ENCODE results near the gene SIRPG. TPM values are rescaled to one million over a fixed set of nuclear protein-coding genes. Genes with fewer than 3 reads are reported as not detected.
"Not testable (repeated sequence)": the region's sequence is repeated elsewhere in the genome, so short reads cannot be mapped to it uniquely, and the experiment has no call there.

Gene SIRPG
- total RNA-seq, 2 experiments from 2014 or later, result 82.6 to 90.1 TPM

DNA sequence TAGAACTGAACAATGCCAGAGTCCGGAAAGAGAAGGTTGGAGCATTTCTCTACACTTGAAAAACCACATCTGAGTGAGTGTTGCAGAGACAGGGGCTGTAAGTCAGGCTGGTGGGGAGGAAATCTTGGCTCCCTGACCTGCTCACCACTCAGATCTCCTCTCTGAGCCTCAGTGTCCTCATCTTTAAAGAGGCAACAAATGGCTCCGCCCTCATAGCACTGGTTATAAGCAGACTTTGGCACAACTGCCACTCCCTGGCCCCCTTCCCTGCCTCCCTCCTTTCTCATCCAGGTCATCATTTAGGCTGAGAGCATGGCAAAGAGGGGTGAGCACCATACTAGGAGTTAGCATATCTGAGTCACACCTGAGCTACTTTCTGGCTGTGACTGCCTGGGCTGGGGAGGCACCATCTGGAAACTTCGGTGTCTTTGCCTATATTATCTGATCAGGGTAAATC is 10.6 kb downstream of the SIRPG start:
- Mint-ChIP-seq H3K36me3 (ENCODE audit: low read depth) (peaks cover 71% of the 10 kb centered on the region), H3K27me3 (no peaks in the 10 kb centered on the region), H3K27ac (peak overlapping the region; percentile 65), H3K4me3 (no peak overlapping the region), H3K9me3 (peaks cover 17% of the 10 kb centered on the region), H3K4me1 (peaks cover 55% of the 10 kb centered on the region)
- ChIA-PET POLR2A (no interaction called here), CTCF (interaction anchor here (1.0 kb wide), 1 partner anchor 23 kb away, joined by 3 read pairs; no protein-coding TSS in a partner anchor)
- no peak for DNase-seq

DNA sequence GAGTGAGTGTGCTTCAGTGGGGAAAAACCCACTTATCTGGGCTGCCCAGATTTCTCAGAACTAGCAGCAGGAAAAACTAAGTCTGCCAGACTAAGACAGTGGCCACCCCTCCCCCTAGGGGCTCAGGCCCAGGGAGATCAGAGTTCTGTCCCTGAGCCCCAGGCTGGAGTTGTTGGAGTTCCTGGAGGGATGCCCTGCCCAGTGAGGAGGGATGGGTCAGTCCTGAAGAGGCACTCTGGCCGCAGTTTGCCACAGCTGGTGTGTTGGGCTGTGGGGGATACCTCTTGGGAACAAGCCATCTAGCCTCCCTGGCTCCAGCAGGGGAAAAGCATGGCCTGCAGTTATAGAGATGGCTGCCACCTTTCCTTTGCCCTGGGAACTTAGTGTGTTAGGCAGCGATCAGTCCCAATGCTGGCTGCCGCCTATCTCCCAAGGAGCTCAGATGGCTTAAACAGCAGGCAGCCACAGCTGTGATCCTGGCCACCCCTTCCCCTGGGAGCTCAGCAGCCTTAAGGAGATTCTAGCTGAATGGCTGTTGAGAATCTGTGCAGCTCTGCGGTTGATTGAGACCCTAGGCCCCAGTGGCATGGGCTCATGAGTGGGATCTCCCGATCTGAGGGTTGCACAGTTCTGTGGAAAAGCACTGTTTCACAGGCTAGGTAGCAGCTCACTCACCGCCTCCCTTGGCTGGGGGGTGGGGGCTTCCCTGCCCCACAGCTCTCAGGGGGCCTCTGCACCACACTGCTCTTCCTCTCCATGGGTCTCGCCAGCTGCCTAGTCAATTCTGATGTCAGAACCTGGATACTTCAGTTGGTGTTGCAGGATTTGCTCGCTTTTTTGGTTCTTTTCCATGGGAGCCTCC is 13.2 kb downstream of the SIRPG start:
- ChIA-PET CTCF (interaction anchor here (0.9 to 1.5 kb wide), 4 partner anchors 9 to 178 kb away, joined by 3 to 4 read pairs (median 4); partner anchors contain the start of gene NSFL1C), POLR2A (no interaction called here)
- Mint-ChIP-seq H3K4me3 (no peak overlapping the region), H3K27ac (no peak overlapping the region), H3K27me3 (no peaks in the 10 kb centered on the region), H3K36me3 (ENCODE audit: low read depth) (peaks cover 55% of the 10 kb centered on the region), H3K4me1 (peaks cover 42% of the 10 kb centered on the region), H3K9me3 (peaks cover 16% of the 10 kb centered on the region)
- DNase-seq, result no peak

- H3K4me3 Mint-ChIP-seq, POLR2A ChIA-PET, DNase-seq, H3K27me3 Mint-ChIP-seq: not testable (repeated sequence)
- peaks cover 18% of the 10 kb centered on the region for H3K9me3 Mint-ChIP-seq
- CTCF ChIA-PET, result interaction anchor here (0.7 kb wide), 1 partner anchor 16 kb away, joined by 3 read pairs; no protein-coding TSS in a partner anchor
- H3K36me3 Mint-ChIP-seq (ENCODE audit: low read depth), result peaks cover 44% of the 10 kb centered on the region
- peak overlapping the region; percentile 51 for H3K27ac Mint-ChIP-seq
- peaks cover 15% of the 10 kb centered on the region for H3K4me1 Mint-ChIP-seq
Observed at GRCh38 chr20:1638643-1639042, 18.9 kb downstream of the SIRPG start.

GRCh38 chr20:1637755-1638154 is 19.8 kb downstream of the SIRPG start:
- Mint-ChIP-seq H3K27ac (no peak overlapping the region), H3K36me3 (ENCODE audit: low read depth) (peaks cover 51% of the 10 kb centered on the region), H3K4me3 (no peak overlapping the region), H3K4me1 (peaks cover 22% of the 10 kb centered on the region), H3K9me3 (peaks cover 18% of the 10 kb centered on the region), H3K27me3 (no peaks in the 10 kb centered on the region)
- ChIA-PET POLR2A (no interaction called here), CTCF (interaction anchor here (0.7 kb wide), 1 partner anchor 17 kb away, joined by 3 read pairs; no protein-coding TSS in a partner anchor)
- no peak for DNase-seq

DNA sequence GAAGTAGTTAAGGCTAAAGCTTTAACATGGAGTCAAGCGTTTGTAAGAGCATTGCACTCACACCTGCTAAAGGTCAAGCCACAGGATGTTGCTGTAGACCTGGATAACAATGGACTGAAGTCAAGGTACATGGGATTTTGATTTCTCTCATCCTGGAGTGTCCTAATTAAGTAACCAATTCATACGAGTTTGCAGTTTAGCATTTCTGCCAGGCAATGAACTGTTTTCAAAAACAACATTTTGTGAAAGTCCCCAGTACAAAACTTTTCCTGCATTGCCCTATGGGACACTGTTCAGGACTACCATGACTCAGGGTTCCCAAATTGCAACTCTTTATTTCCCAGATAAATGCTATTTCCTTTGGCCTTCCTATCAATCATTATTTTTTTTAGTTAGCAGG is 20.4 kb downstream of the SIRPG start:
- Mint-ChIP-seq H3K27me3 (no peaks in the 10 kb centered on the region), H3K27ac (no peak overlapping the region), H3K4me1 (peaks cover 27% of the 10 kb centered on the region), H3K4me3 (no peak overlapping the region), H3K9me3 (peaks cover 18% of the 10 kb centered on the region), H3K36me3 (ENCODE audit: low read depth) (peaks cover 56% of the 10 kb centered on the region)
- ChIA-PET CTCF (interaction anchor here (1.6 kb wide), 1 partner anchor 98 kb away, joined by 3 read pairs; no protein-coding TSS in a partner anchor), POLR2A (no interaction called here)
- DNase-seq, result no peak

DNA sequence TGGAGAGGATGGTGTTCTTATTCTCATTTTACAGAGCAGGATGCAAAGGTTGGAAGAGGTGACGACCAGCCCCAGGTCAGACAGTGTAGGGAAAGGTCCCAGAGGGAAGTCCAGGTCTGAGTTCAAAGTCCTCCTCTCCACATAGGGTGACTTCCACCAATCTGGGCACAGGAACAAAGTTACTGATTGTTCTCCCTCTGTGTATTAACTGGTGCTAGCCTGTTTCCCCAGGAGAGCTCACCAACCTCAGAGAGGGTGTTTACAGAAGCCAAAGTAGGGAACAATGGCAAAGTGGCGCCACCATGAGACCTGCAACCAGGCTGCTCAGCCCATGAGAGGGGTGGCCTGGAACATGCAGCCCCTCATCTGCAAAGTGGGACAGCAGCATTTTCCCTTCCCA is 21.0 kb downstream of the SIRPG start:
- ChIA-PET POLR2A (no interaction called here), CTCF (interaction anchor here (1.6 kb wide), 1 partner anchor 98 kb away, joined by 3 read pairs; no protein-coding TSS in a partner anchor)
- H3K27me3 Mint-ChIP-seq, result no peaks in the 10 kb centered on the region
- no peak overlapping the region for H3K27ac Mint-ChIP-seq
- no peak for DNase-seq
- H3K4me1 Mint-ChIP-seq, result peaks cover 33% of the 10 kb centered on the region
- H3K4me3 Mint-ChIP-seq, result no peak overlapping the region
- H3K9me3 Mint-ChIP-seq, result peaks cover 18% of the 10 kb centered on the region
- H3K36me3 Mint-ChIP-seq (ENCODE audit: low read depth), result peaks cover 62% of the 10 kb centered on the region

DNA sequence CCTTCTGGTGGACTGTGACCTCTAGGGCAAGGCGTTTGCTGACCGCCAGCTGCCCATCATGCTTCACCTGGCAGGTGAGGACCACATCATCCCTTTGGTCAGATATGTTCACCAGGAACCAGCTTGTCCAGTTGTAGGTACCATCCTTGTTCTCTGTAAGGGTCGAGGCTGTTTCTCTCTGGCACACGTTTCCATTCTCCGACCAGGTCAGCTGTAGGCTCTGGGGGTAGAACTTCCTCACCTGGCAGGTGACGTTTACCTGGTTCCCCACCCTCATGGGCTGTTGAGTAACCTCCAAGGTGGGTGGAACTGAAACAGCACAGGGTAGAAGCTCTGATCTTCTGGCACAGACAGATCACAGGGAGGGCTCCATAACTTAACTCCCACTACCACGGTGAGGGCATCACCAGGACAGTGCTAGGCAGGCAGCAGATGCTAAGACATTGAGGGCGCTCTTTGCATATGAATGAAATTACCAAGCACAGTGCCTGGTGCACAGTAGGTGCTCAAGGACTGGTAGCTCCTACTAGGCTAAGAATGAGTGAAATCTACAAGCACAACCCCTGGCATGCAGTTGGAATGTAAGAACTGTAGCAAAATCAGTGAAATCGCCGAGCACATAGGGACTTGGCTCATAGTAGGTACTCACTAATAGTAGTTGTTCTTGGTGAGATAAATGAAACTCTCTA is 22.1 kb downstream of the SIRPG start:
- Mint-ChIP-seq H3K9me3 (peaks cover 15% of the 10 kb centered on the region), H3K27me3 (no peaks in the 10 kb centered on the region), H3K4me3 (no peak overlapping the region), H3K36me3 (ENCODE audit: low read depth) (peaks cover 70% of the 10 kb centered on the region), H3K27ac (no peak overlapping the region), H3K4me1 (peaks cover 35% of the 10 kb centered on the region)
- no peak for DNase-seq
- CTCF ChIA-PET, result interaction anchor here (0.6 to 1.6 kb wide), 3 partner anchors 9 to 99 kb away, joined by 3 to 5 read pairs (median 3); no protein-coding TSS in a partner anchor
- POLR2A ChIA-PET, result no interaction called here

DNA sequence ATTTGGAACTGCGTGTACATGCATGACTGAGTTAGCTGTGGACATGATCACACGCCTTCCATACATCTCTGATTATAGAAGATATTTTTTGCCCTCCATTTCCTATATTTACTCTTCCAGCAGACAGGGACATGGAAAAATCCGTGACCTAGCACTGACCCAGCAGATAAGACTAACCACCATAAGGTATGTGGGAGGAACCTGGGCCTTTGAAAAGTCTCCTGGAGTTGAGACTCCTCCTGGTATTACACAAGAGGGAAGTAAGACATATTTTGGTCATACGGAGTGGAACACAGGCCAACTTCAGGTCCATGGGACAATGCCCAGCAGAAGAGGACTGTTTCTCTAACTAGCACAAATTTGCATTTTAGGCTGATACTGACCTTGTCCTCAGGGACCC is 24.0 kb downstream of the SIRPG start:
- DNase-seq, result no peak
- no peak overlapping the region for H3K4me3 Mint-ChIP-seq
- H3K4me1 Mint-ChIP-seq, result peaks cover 31% of the 10 kb centered on the region
- peaks cover 77% of the 10 kb centered on the region for H3K36me3 Mint-ChIP-seq (ENCODE audit: low read depth)
- CTCF ChIA-PET, result no interaction called here
- no peaks in the 10 kb centered on the region for H3K27me3 Mint-ChIP-seq
- H3K27ac Mint-ChIP-seq, result no peak overlapping the region
- POLR2A ChIA-PET, result no interaction called here
- no peaks in the 10 kb centered on the region for H3K9me3 Mint-ChIP-seq

DNA sequence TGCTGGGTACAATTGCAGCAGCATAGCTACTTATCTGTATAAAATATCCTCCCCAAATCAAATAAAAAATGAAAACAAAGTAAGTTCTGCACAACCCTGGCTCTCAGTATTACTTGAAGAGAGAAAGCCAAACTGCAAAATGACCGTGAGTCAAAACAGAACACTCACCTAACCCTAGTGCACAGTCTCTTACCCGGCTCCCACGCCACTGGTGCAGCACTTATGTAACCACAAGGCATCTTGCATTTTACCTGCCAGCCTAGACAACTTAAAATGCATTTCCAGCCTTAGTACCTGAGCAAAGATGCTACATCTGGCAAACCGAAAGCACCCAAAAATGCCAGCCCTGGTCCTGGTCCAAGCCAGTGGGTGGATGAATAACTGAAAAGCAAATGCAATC is 25.4 kb downstream of the SIRPG start:
- H3K9me3 Mint-ChIP-seq, result no peaks in the 10 kb centered on the region
- H3K4me3 Mint-ChIP-seq, result no peak overlapping the region
- peaks cover 34% of the 10 kb centered on the region for H3K4me1 Mint-ChIP-seq
- CTCF ChIA-PET, result interaction anchor here (1.5 kb wide), 1 partner anchor 94 kb away, joined by 3 read pairs; no protein-coding TSS in a partner anchor
- peaks cover 87% of the 10 kb centered on the region for H3K36me3 Mint-ChIP-seq (ENCODE audit: low read depth)
- no peaks in the 10 kb centered on the region for H3K27me3 Mint-ChIP-seq
- no peak overlapping the region for H3K27ac Mint-ChIP-seq
- POLR2A ChIA-PET, result no interaction called here
- peak; percentile 12 for DNase-seq

- H3K27me3 Mint-ChIP-seq, result no peaks in the 10 kb centered on the region
- ChIA-PET CTCF (interaction anchor here (1.5 kb wide), 1 partner anchor 95 kb away, joined by 3 read pairs; no protein-coding TSS in a partner anchor), POLR2A (no interaction called here)
- DNase-seq, result no peak
- H3K36me3 Mint-ChIP-seq (ENCODE audit: low read depth), result peaks cover 86% of the 10 kb centered on the region
- no peaks in the 10 kb centered on the region for H3K9me3 Mint-ChIP-seq
- no peak overlapping the region for H3K4me3 Mint-ChIP-seq
- peak overlapping the region; percentile 31 for H3K27ac Mint-ChIP-seq
- peaks cover 35% of the 10 kb centered on the region for H3K4me1 Mint-ChIP-seq
Observed at GRCh38 chr20:1631309-1632151, 26.0 kb downstream of the SIRPG start.

DNA sequence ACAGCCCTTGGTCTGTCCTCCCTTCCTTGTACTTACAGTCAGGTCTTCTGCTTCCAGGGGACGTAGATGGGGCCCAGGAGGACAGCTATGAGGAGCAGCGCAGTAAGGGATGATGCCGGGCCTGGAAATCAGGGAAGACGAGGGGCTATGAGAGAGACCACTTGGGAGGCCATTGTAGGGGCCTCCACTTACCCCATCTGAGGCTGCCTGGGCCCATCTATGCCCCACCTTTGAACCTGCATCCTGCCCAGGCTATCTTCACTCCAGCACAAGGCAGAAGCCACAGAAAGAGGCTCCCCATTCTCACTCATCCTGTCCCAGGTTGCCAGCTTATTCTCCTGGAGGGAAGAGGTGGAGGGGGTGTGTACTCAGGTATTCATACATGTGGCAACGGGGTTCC is 27.4 kb downstream of the SIRPG start:
- no peaks in the 10 kb centered on the region for H3K9me3 Mint-ChIP-seq
- peaks cover 46% of the 10 kb centered on the region for H3K4me1 Mint-ChIP-seq
- no peaks in the 10 kb centered on the region for H3K27me3 Mint-ChIP-seq
- no peak overlapping the region for H3K4me3 Mint-ChIP-seq
- no peak for DNase-seq
- CTCF ChIA-PET, result no interaction called here
- peaks cover 78% of the 10 kb centered on the region for H3K36me3 Mint-ChIP-seq (ENCODE audit: low read depth)
- no peak overlapping the region for H3K27ac Mint-ChIP-seq
- POLR2A ChIA-PET, result no interaction called here

GRCh38 chr20:1629321-1629720 is 28.3 kb downstream of the SIRPG start:
- H3K4me3 Mint-ChIP-seq, result no peak overlapping the region
- CTCF ChIA-PET, result no interaction called here
- no peak for DNase-seq
- no peaks in the 10 kb centered on the region for H3K9me3 Mint-ChIP-seq
- no peak overlapping the region for H3K27ac Mint-ChIP-seq
- peaks cover 73% of the 10 kb centered on the region for H3K36me3 Mint-ChIP-seq (ENCODE audit: low read depth)
- H3K4me1 Mint-ChIP-seq, result peaks cover 55% of the 10 kb centered on the region
- H3K27me3 Mint-ChIP-seq, result no peaks in the 10 kb centered on the region
- POLR2A ChIA-PET, result no interaction called here
